HG03460 (cell line): ENCODE results near the gene RANBP1.

Source experiments
- ATAC-seq: cut with Tn5 transposase; IDR thresholded peaks from one replicate; pipeline ENCODE4 v1.9.1; 2021; ENCODE audit not compliant: unreplicated experiment

The RANBP1 gene

GRCh38 chr22:20167643-20168322 is 51.9 kb downstream of the RANBP1 start:
- no peak for ATAC-seq

- no peak for ATAC-seq
Observed at GRCh38 chr22:20169253-20169822, 53.4 kb downstream of the RANBP1 start.

DNA sequence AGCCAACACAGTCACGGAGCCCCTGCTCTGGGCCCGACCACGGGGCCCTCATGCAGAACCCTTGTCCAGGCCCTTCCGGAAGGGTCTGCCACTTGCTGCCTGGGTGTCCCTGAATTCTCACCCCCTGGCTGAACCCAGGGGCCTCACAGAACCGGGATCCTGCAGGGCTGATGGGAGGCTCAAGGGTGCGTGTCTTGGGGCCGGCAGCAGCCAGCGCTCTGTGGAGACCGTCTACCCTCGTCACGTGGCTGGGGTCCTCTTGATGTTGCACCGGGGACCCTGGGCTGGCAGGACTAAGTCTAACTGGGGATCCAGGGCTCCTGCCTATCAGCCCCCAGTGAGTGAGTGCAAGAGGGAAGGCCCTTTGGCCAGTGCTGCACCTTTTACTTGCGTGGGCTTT is 54.3 kb downstream of the RANBP1 start:
- ATAC-seq: no peak

GRCh38 chr22:20171288-20172140 is 55.6 kb downstream of the RANBP1 start:
- no peak for ATAC-seq

DNA sequence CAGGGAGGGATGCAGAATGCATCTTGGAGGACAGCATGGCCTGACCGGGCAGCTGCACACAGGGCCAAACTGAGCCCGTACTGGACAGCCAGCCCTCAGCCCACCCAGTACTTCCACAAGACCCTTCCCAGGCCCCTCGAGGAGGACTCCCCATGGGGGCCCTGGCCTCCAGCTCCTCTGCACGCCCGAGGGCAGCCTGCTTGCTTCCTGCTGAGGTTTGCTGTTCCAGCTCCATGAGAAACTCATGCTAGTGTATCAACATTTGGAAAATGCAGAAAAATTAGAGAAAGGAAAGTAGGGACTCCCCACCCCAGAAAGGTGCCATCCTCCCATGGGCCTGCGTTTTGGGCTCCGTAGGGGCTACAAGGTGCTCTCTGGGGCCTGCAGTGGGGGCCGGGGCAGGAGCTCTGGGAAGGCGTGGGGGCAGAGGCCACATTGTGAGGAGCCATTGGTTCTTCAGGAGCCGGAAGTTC is 56.3 kb downstream of the RANBP1 start:
- no peak for ATAC-seq

DNA sequence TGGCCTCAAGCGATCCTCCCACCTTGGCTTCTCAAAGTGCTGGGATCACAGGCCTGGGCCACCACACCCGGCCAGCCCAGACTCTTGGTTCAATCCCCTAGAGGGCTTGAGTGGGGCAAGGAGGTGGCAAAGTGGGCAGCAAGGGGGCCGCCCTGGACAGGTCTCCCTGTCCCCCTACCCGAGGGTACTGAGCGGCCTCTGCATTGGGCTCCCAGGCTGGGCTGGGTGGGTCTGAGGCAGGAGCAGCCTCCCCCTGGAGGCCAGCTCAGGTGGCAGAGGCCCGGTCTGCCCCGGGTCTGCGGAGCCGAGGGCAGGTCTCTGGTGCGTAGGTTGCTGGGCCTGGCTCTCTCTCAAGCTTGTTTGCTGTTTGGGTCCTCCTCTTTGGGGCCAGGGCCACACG is 57.3 kb downstream of the RANBP1 start:
- ATAC-seq: no peak

GRCh38 chr22:20173772-20174171 is 57.9 kb downstream of the RANBP1 start:
- ATAC-seq: no peak

- no peak for ATAC-seq
Observed at GRCh38 chr22:20174785-20175596, 59.1 kb downstream of the RANBP1 start.

DNA sequence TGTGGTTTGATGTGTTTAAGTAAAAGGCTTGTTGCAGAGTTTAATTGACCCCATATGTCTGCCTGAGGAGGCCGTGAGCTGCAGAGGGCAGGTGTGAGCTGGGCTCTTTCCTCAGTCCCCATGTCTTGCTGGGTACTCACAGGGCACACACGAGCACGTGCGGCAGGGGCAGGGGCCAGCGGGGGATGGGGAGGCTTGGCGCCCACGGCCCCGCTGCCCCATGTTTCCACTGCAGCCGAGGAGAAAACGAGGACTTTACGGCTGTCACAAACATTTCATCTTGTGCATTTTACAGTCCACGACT is 59.6 kb downstream of the RANBP1 start:
- no peak for ATAC-seq

DNA sequence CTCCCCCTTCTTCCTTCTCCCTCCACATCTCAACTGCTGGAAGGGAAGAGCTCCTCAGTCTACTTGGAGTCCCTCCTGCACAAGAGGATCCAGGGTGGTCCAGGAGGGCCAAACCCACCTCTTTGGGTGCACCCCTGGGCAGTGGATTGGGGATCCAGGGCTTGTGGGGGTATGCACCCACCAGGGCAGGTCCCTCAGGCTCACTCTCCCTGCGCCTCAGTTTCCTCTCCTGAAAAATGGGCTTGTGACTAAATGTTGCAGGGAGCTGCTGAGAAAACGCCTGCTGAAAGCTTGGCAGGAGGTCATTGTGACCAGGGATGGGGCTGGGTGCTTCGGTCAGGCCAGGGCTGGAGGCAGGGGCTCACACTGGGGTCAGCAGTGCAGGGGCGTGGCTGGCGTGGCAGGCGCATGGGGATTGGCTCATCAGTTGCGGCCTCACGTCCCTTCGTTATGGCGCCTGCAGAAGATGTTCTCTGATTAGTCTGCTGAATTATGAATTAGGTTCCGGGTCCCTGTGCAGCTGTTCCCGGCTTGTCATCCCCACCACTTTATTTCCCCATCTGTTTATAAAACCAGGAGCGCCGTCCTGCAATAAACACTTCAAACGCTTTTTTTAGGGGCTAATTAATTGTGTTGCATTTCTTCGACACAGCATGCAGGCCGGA is 60.6 kb downstream of the RANBP1 start:
- ATAC-seq: no peak
